Left renal pelvis (tissue), 4 donors: Measurements from ENCODE around the gene TBKBP1. TPM values are rescaled to one million over a fixed set of nuclear protein-coding genes. Genes with fewer than 3 reads are reported as not detected.
A peak's percentile ranks its signal among the peaks of the same experiment; 100 is the strongest.

Experiments used
- DNase-seq, 4 donors: peaks; one replicate each; pipeline ENCODE4 v3.0.0-alpha.2; 2013; ENCODE audit warnings: low read depth in 4 of 4, low spot score in 3 of 4
- polyA plus RNA-seq, 4 donors: library from polyadenylated mRNA; unstranded; fragments of 120-200 nt; gene quantifications; one replicate each; pipeline ENCODE4 v1.2.1, GENCODE V29; 2013; ENCODE audit not compliant: insufficient read length in 4 of 4

TBKBP1 gene, protein sequence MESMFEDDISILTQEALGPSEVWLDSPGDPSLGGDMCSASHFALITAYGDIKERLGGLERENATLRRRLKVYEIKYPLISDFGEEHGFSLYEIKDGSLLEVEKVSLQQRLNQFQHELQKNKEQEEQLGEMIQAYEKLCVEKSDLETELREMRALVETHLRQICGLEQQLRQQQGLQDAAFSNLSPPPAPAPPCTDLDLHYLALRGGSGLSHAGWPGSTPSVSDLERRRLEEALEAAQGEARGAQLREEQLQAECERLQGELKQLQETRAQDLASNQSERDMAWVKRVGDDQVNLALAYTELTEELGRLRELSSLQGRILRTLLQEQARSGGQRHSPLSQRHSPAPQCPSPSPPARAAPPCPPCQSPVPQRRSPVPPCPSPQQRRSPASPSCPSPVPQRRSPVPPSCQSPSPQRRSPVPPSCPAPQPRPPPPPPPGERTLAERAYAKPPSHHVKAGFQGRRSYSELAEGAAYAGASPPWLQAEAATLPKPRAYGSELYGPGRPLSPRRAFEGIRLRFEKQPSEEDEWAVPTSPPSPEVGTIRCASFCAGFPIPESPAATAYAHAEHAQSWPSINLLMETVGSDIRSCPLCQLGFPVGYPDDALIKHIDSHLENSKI
- polyA plus RNA-seq, result 10 to 100 TPM; 22.0 to 36.6 (median 25.9) TPM

DNA sequence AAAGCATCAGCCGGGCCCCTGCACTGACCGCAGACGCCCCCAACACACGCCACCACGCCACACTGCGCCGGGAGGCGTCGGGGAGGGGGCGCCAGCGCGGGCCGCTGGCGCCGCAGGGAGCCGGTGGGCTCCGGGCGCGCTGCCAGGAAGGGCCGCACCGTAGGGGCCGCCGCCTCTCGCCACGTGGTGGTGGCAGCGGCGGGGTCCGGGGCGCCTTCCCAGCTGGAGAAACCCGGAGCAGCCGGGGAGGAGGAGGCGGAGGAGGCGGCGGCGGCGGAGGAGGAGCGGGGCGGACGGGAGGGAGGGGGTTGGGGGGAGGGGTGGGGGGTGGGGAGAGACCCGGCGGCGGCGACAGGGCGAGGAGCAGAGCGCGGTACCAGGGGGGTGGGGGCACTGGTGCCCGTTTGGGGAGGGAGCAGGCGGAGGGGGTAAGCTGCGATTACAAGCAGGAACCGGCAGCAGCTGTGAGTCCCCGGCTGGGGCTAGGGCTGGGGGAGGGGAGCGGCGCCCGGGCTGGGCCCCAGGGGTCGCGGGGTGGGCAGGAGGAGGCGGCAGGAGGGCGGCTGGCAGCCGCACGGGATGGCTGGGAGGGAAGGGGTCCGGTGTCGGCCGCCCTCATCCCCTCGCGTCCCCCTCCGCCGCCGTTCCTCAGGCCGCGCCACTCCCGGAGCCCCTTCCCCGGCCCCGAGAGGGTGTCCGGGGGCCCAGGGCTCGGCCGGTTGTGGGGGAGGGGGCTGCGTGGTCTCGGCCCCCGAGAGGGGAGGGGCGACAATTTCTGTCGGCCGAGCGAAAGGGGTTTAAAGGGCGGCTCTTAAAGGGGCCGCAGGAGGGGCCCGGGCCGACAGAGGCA is at the start of gene TBKBP1:
Gene TBKBP1, plus strand, starts transcription at position 431 of the 850 bp plus-strand sequence. CDS start 1,952 bp downstream, outside the sequence.
- DNase-seq, result peak; percentile 23 to 74 (median 70)

DNA sequence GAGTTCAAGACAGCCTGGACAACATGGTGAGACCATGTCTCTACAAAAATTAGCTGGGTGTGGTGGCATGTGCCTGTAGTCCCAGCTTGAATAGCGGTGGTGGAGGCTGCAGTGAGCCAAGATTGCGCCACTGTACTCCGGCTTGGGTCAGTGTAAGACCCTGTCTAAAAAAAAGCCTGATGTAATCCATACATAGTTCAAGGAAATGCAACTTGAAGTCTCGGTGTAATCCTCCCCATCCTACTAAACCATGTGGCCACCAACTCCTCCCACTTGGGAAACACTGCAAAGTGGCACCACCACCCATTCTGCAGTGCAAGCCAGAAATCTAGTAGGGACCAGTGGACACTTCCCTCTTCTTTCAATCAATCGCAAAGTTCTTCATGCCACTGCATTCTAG is 49.6 kb upstream of the TBKBP1 start:
- no peak for DNase-seq

DNA sequence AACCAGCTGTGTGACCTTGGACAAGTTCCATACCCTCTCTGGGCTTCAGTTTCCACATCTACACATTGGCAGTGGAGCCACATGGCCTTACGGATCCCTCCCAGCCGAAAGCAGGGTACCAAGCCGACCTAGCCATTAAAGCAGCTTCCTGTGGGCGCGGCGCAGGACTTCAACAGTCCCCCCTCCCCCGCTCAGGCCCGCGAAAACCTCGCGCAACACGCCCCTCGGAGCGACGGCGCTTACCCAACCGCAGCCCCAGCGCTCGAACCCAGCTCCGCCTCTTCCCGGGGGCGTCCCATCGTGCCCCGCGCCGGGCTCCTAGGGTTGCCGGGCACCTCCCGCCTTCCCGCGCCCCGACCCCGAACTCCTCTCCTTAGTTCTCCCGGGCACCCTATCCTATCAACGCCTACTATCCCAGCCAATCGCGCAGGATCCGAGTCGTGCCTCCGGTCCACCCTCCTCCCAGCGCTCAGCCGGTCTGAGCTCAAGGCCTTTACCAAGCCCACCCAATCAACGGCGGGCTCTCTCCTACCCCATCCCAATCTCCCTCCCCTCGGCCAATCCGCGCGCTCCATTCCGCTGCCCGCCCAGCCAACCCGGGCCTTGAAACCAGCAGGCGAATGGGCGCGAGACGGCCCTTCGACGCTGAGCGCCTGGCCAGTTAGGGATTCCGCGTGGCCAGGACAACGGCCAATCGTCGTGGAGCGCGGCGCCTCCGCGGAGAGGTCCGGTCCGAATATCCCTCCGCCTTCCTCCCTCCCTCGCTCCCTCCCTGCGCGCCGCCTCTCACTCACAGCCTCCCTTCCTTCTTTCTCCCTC is 44.6 kb upstream of the TBKBP1 start, which contains the start of gene KPNB1:
Gene KPNB1, plus strand, starts transcription at position 767 of the 819 bp plus-strand sequence. CDS start 326 bp downstream, outside the sequence.
- DNase-seq, result peak; percentile 97 to 99 (median 99)

DNA sequence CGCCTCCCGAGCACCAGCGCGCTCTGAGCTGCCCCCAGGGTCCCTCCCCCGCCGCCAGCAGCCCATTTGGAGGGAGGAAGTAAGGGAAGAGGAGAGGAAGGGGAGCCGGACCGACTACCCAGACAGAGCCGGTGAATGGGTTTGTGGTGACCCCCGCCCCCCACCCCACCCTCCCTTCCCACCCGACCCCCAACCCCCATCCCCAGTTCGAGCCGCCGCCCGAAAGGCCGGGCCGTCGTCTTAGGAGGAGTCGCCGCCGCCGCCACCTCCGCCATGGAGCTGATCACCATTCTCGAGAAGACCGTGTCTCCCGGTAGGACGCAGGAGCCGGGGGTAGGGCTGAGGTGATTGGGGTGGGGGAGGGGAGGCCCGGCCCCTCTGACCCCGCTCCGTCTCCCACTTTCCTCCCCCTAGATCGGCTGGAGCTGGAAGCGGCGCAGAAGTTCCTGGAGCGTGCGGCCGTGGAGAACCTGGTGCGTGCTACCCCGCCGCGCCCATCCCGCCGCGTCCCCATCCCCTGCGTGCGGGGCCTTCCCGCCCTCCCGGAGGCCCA is 43.9 kb upstream of the TBKBP1 start:
- peak in 2 of 4 donors; percentile 24 to 36 for DNase-seq

DNA sequence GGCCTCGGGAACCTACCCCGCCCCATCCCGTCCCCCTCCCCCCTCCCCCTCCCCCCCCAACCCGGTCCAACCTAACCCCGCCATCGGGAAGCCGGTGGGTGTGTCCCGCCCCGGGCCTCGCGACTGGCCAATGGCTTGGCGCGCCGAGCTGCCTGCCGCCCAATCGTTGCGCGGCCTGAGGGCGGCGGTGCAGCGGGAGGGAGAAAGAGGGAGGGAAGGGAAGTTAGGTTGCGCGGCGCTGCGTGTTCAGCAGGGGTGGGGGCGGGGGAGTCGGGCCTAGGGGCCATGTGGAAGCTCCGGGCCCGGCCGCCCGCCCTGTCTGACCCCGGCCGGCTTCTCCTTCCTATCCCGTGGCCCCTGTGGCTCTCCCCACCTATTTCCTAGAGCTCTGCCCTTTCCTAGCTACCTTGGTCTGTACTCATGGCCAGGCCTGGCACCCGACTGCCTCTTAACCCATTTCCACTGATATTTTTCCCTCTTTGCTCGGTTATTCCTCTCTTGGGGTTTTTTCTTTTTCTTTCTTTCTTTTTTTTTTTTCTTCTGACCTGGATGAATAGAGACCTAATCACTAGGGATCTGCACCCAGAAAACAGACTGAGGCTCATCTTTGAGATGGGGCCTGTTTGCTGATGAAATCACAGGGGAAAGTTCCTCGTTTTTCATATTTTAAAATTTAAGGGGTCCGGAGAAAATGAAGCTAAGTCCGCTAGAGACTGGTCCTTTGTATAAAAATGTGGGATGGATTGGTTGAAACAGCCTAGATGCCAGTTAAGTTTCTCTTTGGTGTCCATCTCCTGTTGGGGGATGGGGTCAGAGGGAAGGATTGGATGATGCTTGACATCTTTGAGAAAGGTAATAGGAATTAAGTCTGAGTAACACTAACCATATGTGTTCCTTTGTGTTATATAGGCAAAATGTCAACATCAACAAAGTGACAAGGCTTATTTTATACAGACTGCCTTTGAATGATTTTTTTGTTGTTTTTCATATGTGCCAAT is 43.1 kb upstream of the TBKBP1 start:
- peak; percentile 73 to 89 (median 81) for DNase-seq

DNA sequence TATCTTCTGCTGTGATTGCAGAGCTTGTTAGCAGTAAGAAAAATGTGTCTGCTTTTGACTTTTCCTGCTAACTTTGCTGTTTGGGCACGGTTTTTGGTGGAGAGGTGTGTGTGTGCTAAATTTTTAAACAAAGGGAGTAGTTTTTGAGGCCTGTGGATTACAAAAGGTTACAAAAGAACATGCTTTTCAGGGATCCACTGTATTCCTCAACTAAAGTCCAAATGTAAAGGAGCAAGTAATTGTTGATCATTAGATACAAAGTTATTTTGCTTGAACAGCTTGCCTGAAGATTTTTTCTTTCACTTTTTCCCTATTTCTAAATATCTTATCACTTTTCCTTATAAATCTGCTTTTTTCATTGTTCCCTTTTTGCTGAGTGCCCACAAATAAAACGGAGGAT is 42.3 kb upstream of the TBKBP1 start:
- DNase-seq, result no peak

DNA sequence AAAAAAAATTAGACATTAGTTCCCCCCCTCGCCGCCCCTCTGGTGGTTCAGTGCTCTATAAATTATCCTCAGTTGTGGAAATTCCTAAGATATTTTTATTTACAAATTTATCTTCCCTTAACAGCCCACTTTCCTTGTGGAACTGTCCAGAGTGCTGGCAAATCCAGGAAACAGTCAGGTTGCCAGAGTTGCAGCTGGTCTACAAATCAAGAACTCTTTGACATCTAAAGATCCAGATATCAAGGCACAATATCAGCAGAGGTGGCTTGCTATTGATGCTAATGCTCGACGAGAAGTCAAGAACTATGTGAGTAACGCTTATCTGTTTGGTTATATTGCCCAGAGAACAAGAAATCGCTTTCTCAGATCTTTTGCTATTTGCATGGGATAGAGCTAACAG is 41.4 kb upstream of the TBKBP1 start:
- no peak for DNase-seq

DNA sequence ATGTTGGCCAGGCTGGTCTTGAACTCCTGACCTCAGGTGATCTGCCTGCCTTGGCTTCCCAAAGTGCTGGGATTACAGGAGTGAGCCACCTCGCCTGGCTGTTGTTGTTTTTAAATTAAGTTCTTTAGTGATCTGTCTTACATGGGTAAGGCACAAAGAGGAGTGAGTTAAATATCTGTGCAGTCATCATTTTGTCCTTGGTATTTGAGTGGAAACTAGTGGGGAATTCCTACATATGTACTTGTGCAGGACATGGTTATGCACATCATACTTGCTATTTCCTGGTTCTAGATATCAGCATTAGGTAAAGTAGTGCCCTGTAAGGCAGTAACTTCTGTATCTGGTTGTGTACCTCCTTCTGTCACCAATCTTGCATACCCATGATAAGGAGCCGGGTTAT is 40.5 kb upstream of the TBKBP1 start:
- DNase-seq, result no peak

DNA sequence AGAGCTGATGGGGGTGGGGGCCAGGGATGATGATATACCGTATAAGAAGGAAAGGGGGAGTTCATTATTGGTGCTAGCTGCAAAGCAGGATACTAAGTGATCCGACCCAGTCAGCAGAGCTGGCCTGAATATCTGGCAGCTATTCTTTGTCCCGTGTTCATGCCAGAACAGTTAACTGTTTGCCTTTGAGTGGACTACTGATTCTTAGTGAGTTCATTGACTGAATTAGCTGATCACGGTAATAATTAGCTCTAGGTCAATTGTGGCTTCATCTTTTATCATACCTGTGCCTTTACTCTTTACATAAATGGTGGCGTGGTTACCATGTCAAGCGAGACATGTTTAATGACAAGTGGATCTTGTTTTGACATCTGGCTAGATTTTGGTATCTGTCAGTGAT is 39.0 kb upstream of the TBKBP1 start:
- no peak for DNase-seq

DNA sequence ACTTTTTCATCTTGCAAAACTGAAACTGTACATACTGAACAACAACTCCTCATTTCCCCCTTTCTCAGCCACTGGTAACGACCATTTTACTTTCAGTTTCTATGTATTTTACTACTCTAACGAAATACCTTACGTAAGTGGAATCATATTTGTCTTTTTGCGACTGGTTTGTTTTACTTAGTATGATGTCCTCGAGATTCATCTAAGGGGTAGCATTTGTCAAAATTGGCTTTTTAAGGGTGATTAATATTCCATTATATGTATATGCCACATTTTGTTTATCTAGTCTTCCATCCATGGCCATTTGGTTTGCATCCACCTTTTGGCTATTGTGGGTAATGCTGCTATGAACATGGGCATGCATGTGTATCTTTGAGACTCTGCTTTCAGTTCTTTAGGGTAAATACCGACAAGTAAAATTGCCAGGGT is 33.9 kb upstream of the TBKBP1 start:
- no peak for DNase-seq

DNA sequence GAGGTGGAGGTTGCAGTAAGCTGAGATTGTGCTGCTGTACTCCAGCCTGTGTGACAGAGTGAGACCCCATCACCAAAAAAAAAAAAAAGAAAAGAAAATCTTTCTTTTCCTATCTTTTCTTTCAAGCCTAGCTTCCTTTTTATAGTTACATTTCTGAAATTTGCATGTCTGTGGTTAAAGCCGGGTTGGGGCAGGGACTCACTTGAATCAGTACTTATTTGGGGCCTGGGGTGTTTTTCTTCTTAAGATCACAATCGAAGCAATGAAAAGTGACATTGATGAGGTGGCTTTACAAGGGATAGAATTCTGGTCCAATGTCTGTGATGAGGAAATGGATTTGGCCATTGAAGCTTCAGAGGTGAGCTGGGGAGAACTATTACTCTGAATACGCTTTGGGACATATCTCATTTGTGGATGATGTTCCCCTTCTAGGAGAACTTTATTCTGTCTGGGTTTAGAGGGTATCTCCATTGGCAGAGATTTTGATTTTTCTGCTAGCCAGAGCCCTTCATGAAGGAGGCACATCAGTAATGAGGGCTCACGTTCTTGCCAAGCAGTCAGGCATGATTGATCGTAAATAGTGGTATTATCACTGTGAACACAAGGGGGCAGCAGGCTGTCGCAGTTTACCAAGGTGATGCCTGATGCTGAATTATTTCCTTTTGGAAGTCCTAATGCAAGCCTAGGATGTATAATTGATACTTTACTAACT is 29.9 kb upstream of the TBKBP1 start:
- DNase-seq, result peak in 3 of 4 donors; percentile 44 to 64 (median 54)

DNA sequence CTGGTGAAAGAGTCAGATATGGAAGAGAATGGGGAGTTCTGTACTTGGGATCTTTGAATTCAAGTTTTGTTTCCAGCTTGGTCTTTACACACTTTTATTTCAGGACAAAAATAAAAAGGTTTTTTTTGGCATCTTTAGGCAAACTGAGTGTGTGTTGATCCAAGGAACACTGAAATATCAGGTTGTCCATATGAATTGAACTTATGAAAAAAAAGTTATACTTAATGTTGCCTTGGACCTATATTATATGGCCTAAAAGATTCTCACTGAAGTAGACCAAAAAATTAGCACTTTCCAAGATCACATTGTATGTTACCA is 29.4 kb upstream of the TBKBP1 start:
- no peak for DNase-seq

DNA sequence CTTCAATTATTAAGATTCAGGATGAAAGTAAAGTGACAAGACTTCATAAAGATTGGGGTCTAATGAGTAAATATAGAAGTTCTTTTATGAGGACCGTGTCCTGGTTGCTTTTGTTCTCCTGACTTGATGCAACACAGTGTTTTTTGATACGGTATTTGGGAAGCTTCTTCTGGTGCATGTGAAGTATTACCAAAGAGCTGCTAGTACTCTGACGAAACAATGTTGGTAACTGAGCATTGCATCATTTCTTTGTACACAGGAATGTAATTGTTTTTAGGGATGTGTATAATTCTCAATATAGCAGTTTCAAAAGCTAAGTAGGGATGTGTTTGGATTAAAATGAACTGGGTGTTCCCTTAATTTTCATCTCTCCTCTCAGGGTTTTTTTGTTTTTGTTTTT is 28.3 kb upstream of the TBKBP1 start:
- no peak for DNase-seq

DNA sequence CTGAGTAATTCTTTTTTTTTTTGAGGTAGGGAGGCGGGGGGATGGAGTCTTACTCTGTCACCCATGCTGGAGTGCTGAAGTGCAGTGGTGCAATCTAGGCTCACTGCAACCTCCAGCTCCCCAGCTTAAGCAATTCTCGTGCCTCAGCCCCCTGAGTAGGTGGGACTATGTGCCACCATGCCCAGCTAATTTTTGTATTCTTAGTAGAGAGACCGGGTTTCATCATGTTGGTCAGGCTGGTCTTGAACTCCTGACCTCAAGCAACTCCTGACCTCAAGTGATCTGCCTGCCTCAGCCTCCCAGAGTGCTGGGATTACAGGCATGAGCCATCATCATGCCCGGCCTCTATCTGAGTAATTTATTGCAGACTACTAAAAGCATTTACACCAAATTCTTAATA is 24.9 kb upstream of the TBKBP1 start:
- DNase-seq, result no peak

DNA sequence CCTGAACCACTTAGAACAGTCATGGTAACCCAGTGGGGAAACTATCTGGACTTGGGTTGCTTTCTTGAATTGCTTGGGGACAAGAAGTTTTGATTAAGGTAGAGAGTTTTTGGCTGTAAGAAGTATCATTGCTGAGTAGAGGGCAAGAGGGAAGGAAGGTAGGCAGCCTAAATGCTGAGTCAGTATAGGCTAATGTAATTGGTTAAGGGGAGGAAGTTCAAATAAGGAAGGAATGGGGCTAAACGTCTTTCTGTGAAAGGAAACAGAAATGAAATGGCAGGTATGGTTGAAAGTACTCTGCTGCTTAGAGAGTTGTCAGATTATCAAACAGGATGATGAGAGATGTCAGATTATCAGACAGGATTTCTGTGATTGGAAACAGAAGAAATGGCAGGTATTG is 23.9 kb upstream of the TBKBP1 start:
- DNase-seq, result no peak

DNA sequence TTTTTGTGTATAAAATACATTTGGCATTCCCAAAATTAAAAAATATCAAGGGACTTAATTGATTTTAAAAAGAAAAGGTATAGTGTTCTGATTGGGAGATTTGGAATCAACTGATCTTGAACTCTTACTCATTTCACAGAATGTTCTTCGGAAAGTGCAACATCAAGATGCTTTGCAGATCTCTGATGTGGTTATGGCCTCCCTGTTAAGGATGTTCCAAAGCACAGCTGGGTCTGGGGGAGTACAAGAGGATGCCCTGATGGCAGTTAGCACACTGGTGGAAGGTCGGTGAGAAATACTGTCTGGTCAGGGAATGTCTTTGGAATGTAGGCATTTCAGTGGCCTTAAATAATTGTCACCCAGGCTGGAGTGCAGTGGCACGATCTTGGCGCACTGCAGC is 19.5 kb upstream of the TBKBP1 start:
- DNase-seq, result no peak

DNA sequence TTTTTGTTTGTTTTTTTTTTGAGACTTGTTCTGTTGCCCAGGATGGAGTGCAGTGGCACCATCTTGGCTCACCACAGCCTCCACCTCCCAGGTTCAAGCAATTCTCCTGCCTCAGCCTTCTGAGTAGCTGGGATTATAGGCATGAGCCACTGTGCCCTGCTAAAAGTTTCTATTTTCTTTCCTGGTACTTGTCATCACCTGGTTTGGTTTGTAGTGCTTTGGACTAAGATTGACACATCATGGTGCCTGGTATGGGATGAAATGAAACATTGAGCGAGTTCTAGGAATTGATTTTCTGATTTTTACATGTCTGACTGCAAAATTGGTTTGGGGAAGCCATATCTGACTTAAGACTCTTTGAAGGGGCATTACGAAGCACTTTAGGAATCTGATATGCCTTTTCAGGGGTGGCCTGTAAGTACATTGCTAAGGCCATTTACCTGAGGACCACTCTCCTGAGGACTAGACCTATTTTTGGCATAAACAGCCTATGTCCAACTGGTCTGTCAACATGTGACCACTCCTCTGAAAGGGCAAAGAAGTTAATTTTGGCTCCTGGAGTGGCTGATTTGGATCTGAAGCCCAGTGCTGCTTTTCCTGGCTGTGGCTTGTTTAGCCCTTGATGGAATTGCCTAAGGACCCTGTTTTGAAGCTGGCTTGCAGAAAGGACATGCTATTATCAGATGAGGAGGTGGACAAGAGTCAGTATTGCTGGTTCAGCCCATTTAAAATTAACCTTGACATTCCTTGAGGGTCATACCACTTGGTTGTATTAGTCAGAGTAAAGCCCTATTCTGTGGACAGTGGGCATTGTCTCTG is 18.4 kb upstream of the TBKBP1 start:
- DNase-seq, result no peak

DNA sequence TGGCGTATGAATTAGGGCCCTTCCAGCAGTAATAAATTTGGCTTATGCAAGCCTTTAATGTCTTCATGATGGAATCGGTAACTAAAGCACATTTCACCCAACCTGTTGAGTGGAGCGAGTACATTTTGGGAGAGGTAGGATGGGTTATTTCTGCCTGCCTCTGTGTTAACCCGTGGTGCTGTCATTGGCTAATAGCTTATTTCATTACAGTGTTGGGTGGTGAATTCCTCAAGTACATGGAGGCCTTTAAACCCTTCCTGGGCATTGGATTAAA is 17.8 kb upstream of the TBKBP1 start:
- no peak for DNase-seq
